Measurements from ENCODE around the gene BST1. TPM values are rescaled to one million over a fixed set of nuclear protein-coding genes. Genes with fewer than 3 reads are reported as not detected.
A peak's percentile ranks its signal among the peaks of the same experiment; 100 is the strongest.

The BST1 gene
- polyA plus RNA-seq, 1 of the 3 experiments (the other 2 are of a cell fraction), result 7.3 TPM

DNA sequence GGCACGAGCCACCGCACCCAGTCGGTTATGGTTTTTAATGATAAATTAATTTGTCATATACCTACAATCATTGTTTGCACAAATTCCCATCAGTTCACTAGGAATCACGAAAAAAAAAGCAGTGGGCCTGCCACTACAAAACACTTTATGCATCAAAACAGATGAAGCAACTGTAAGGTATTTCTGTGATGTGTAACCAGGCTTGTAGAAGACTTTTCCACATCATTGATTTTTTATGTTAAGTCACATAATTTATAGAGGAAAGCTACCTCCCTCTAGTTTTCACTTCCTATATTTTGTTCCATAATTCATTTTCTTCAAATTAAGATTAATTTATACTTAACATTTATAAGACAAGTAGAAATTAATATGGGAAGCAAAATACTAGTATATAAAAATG, 27.9 kb upstream of the BST1 start:
- Histone ChIP-seq H3K79me2 (ENCODE audit: insufficient read depth) (peaks cover 98% of the 10 kb centered on the region), H3F3A (replicated peaks; ENCODE audit: insufficient read depth) (peaks cover 8% of the 10 kb centered on the region), H3K4me2 (no peak overlapping the region), H4K20me1 (ENCODE audit: insufficient read depth) (no peaks in the 10 kb centered on the region; the same call in 1 of the 2 replicates), H3K27ac (ENCODE audit: low read depth in 2 of 2, low read length in 1 of 2) (no peak overlapping the region), H3K36me3 (replicated peaks in 1 of 2; ENCODE audit: control insufficient read depth in 1 of 2, insufficient read depth in 2 of 2, low read length in 1 of 2) (peaks cover 0 to 9% of the 10 kb centered on the region in 2 experiments), H3K4me3 (ENCODE audit: low read depth in 2 of 2, low read length in 1 of 2) (no peak overlapping the region), H3K9me3 (no peaks in the 10 kb centered on the region), H3K9me2 (no peaks in the 10 kb centered on the region), H3K4me1 (ENCODE audit: control insufficient read depth in 1 of 2, insufficient read depth in 2 of 2, low read depth in 1 of 2, low read length in 1 of 2) (peaks cover 7 to 24% of the 10 kb centered on the region in 2 experiments; a peak in 3 of 4 replicates), H3K9ac (no peak overlapping the region), H2AFZ (ENCODE audit: low read depth) (no peak overlapping the region), H3K27me3 (ENCODE audit: insufficient read depth) (no peaks in the 10 kb centered on the region)
- CTCF ChIA-PET, result no interaction called here
- POLR2A ChIA-PET, result no interaction called here
- WGBS (ENCODE audit: low lambda C conversion rate), result 98% methylated on average over 4 of the region's 4 CpGs
- DNase-seq, result no peak
- no peak for TF ChIP-seq JUND (IDR thresholded peaks at IDR 0.05)
- TF ChIP-seq, protein P1, sequence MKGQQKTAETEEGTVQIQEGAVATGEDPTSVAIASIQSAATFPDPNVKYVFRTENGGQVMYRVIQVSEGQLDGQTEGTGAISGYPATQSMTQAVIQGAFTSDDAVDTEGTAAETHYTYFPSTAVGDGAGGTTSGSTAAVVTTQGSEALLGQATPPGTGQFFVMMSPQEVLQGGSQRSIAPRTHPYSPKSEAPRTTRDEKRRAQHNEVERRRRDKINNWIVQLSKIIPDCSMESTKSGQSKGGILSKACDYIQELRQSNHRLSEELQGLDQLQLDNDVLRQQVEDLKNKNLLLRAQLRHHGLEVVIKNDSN (IDR thresholded peaks at IDR 0.05; ENCODE audit: borderline replicate concordance, low read depth), result no peak
- TF ChIP-seq, protein P2, sequence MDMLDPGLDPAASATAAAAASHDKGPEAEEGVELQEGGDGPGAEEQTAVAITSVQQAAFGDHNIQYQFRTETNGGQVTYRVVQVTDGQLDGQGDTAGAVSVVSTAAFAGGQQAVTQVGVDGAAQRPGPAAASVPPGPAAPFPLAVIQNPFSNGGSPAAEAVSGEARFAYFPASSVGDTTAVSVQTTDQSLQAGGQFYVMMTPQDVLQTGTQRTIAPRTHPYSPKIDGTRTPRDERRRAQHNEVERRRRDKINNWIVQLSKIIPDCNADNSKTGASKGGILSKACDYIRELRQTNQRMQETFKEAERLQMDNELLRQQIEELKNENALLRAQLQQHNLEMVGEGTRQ (IDR thresholded peaks at IDR 0.05; ENCODE audit: borderline replicate concordance, low read depth, low read length), result no peak
- TF ChIP-seq, protein P3, sequence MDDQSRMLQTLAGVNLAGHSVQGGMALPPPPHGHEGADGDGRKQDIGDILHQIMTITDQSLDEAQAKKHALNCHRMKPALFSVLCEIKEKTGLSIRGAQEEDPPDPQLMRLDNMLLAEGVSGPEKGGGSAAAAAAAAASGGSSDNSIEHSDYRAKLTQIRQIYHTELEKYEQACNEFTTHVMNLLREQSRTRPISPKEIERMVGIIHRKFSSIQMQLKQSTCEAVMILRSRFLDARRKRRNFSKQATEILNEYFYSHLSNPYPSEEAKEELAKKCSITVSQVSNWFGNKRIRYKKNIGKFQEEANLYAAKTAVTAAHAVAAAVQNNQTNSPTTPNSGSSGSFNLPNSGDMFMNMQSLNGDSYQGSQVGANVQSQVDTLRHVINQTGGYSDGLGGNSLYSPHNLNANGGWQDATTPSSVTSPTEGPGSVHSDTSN (IDR thresholded peaks at IDR 0.05), result no peak
- TF ChIP-seq FOXJ3 (CRISPR knock-in tag; IDR thresholded peaks at IDR 0.05), result no peak
- no peak for TF ChIP-seq SMC3 (IDR thresholded peaks at IDR 0.05; ENCODE audit: low read depth, low read length)
- TF ChIP-seq RAD21 (IDR thresholded peaks at IDR 0.05; ENCODE audit: low read length), result no peak
- TF ChIP-seq GATA2 (CRISPR knock-in tag; IDR thresholded peaks at IDR 0.05), result no peak
- no peak for TF ChIP-seq RFX5 (IDR thresholded peaks at IDR 0.05; ENCODE audit: low read length)

- ChIA-PET CTCF (no interaction called here), POLR2A (interaction anchor here (0.7 kb wide), 1 partner anchor 20 kb away, joined by 3 read pairs; the partner anchor contains the start of gene FBXL5)
- H3K9ac ChIP-seq, result no peak overlapping the region
- no peaks in the 10 kb centered on the region for H3K9me2 ChIP-seq
- no peak overlapping the region for H3K4me2 ChIP-seq
- TF ChIP-seq, protein P1 (IDR thresholded peaks at IDR 0.05; ENCODE audit: borderline replicate concordance, low read depth), result no peak
- TF ChIP-seq, protein P4, sequence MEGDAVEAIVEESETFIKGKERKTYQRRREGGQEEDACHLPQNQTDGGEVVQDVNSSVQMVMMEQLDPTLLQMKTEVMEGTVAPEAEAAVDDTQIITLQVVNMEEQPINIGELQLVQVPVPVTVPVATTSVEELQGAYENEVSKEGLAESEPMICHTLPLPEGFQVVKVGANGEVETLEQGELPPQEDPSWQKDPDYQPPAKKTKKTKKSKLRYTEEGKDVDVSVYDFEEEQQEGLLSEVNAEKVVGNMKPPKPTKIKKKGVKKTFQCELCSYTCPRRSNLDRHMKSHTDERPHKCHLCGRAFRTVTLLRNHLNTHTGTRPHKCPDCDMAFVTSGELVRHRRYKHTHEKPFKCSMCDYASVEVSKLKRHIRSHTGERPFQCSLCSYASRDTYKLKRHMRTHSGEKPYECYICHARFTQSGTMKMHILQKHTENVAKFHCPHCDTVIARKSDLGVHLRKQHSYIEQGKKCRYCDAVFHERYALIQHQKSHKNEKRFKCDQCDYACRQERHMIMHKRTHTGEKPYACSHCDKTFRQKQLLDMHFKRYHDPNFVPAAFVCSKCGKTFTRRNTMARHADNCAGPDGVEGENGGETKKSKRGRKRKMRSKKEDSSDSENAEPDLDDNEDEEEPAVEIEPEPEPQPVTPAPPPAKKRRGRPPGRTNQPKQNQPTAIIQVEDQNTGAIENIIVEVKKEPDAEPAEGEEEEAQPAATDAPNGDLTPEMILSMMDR (IDR thresholded peaks at IDR 0.05), result 0 out of 2 replicates have a peak, but pooled peaks have one; percentile 12
- 0 out of 2 replicates have a peak, but pooled peaks have one; percentile 4 for TF ChIP-seq RAD21 (IDR thresholded peaks at IDR 0.05; ENCODE audit: low read length)
- H2AFZ ChIP-seq (ENCODE audit: low read depth), result no peak overlapping the region
- H3K4me1 ChIP-seq (ENCODE audit: control insufficient read depth in 1 of 2, insufficient read depth in 2 of 2, low read depth in 1 of 2, low read length in 1 of 2), result peaks cover 7 to 24% of the 10 kb centered on the region in 2 experiments; a peak in 3 of 4 replicates
- H3K27ac ChIP-seq (ENCODE audit: low read depth in 2 of 2, low read length in 1 of 2), result no peak overlapping the region
- H3K9me3 ChIP-seq, result no peaks in the 10 kb centered on the region
- DNase-seq, result no peak
- peaks cover 98% of the 10 kb centered on the region for H3K79me2 ChIP-seq (ENCODE audit: insufficient read depth)
- no peak overlapping the region for H3K4me3 ChIP-seq (ENCODE audit: low read depth in 2 of 2, low read length in 1 of 2)
- no peaks in the 10 kb centered on the region; the same call in 1 of the 2 replicates for H4K20me1 ChIP-seq (ENCODE audit: insufficient read depth)
- no peaks in the 10 kb centered on the region for H3K27me3 ChIP-seq (ENCODE audit: insufficient read depth)
- H3K36me3 ChIP-seq (replicated peaks in 1 of 2; ENCODE audit: control insufficient read depth in 1 of 2, insufficient read depth in 2 of 2, low read length in 1 of 2), result peaks cover 0 to 5% of the 10 kb centered on the region in 2 experiments
- H3F3A ChIP-seq (replicated peaks; ENCODE audit: insufficient read depth), result peaks cover 9% of the 10 kb centered on the region
- WGBS (ENCODE audit: low lambda C conversion rate), result 91% methylated on average over 3 of the region's 3 CpGs
Observed at GRCh38 chr4:15675356-15675755, 27.5 kb upstream of the BST1 start.

Data from SK-N-SH (cell line).